H1 (cell line): ENCODE measurements around the gene LTBP1.

Experiments used
- CBX8 ChIP-seq: fragments of 300-800, 300-1000 bp; sonication (generic); IDR thresholded peaks from 2 replicates; pipeline ENCODE4 v1.7.1; 2016; ENCODE audit warnings: low read depth, low read length, borderline replicate concordance
- CTCF ChIP-seq, 3 experiments: IDR thresholded peaks; 1 replicate in 2 of 3; 2 replicates in 1 of 3; pipeline versions ENCODE4 v1.5.1 to v1.6.1; 2011; ENCODE audit warnings: low read length in 3 of 3, mild to moderate bottlenecking in 3 of 3, inconsistent platforms in 2 of 3, low read depth in 1 of 3, moderate library complexity in 1 of 3; ENCODE audit not compliant: insufficient read depth in 1 of 3; ENCODE audit errors: control extremely low read depth in 1 of 3
- EZH2 ChIP-seq: fragments of 200-600 bp; sonication (generic); IDR thresholded peaks from 2 replicates; pipeline ENCODE4 v1.7.1; 2012; ENCODE audit warnings: low read depth, mild to moderate bottlenecking, moderate library complexity, low read length, inconsistent platforms; ENCODE audit not compliant: severe bottlenecking
- JUND ChIP-seq: IDR thresholded peaks from 2 replicates; pipeline ENCODE4 v1.6.1; 2011; ENCODE audit warnings: mild to moderate bottlenecking, improper control_type of control experiment, low read length
- PHF8 ChIP-seq: fragments of 200-600 bp; sonication (generic); conservative IDR thresholded peaks from 2 replicates; pipeline ENCODE4 v1.7.1; 2012; ENCODE audit warnings: low read depth, mild to moderate bottlenecking, inconsistent platforms, low read length, moderate library complexity
- SP1 ChIP-seq: IDR thresholded peaks from 2 replicates; pipeline ENCODE4 v1.6.1; 2011; ENCODE audit warnings: low read depth, low read length
- TCF12 ChIP-seq: IDR thresholded peaks from 2 replicates; pipeline ENCODE4 v1.6.1; 2011; ENCODE audit warnings: low read depth, mild to moderate bottlenecking, low read length

GRCh38 chr2:33208400-33208799, 261.6 kb downstream of the LTBP1 start:
- no peak for TF ChIP-seq TCF12
- TF ChIP-seq CTCF (IDR thresholded peaks at IDR 0.05; ENCODE audit: control extremely low read depth in 1 of 3, insufficient read depth in 1 of 3, low read depth in 1 of 3, low read length in 3 of 3) = peak in 2 of 3 experiments; percentile 24 to 43; a peak in 3 of 4 replicates
- no peak for TF ChIP-seq CBX8
- no peak for TF ChIP-seq JUND
- no peak for TF ChIP-seq EZH2
- TF ChIP-seq SP1 = no peak
- no peak for TF ChIP-seq PHF8
